Kidney (tissue), 14 donors: ENCODE results near the gene CAND2. TPM values are rescaled to one million over a fixed set of nuclear protein-coding genes. Genes with fewer than 3 reads are reported as not detected.

ENCODE experiments used
- DNase-seq, 5 donors: peaks; one replicate each; pipeline ENCODE4 v3.0.0-alpha.2; 2013 to 2020
- FAIRE-seq: peaks from 2 replicates; lab custom pipeline; 2012; peaks lifted over from hg19 to GRCh38; lab: Jason Lieb, UNC
- H3K27ac ChIP-seq, 2 donors: one replicate each; pipeline ENCODE4 v1.7.0; 2013; ENCODE audit warnings: low read depth in 2 of 2, low read length in 2 of 2, inconsistent platforms in 1 of 2
- H3K27me3 ChIP-seq: one replicate; pipeline ENCODE4 v1.7.1; 2013; ENCODE audit warnings: low read length, inconsistent platforms; ENCODE audit not compliant: control insufficient read depth, insufficient read depth
- H3K36me3 ChIP-seq, 3 donors: one replicate each; pipeline versions ENCODE4 v1.7.0 to v1.7.1; 2013; ENCODE audit warnings: low read length in 3 of 3, control low read depth in 1 of 3, inconsistent platforms in 1 of 3; ENCODE audit not compliant: insufficient read depth in 3 of 3, control insufficient read depth in 2 of 3
- H3K4me1 ChIP-seq, 3 donors: one replicate each; pipeline versions ENCODE4 v1.7.0 to v1.7.1; 2013; ENCODE audit warnings: low read length in 3 of 3, inconsistent platforms in 1 of 3, low read depth in 1 of 3; ENCODE audit not compliant: control insufficient read depth in 2 of 3, insufficient read depth in 2 of 3
- H3K4me3 ChIP-seq, 3 donors: one replicate each; pipeline versions ENCODE4 v1.7.0 to v1.8.1; 2013; ENCODE audit warnings: low read length in 3 of 3, control low read depth in 1 of 3, inconsistent platforms in 1 of 3
- H3K9ac ChIP-seq, 3 donors: one replicate each; pipeline versions ENCODE4 v1.7.0 to v1.7.1; 2013; ENCODE audit warnings: low read length in 3 of 3, control low read depth in 1 of 3, inconsistent platforms in 1 of 3
- H3K9me3 ChIP-seq, 3 donors: one replicate each; pipeline versions ENCODE4 v1.7.0 to v1.7.1; 2013; ENCODE audit warnings: low read length in 3 of 3, control low read depth in 1 of 3, inconsistent platforms in 1 of 3; ENCODE audit not compliant: control insufficient read depth in 2 of 3, insufficient read depth in 1 of 3
- CTCF ChIP-seq: IDR thresholded peaks from 3 replicates; pipeline ENCODE4 v1.5.1; 2012; ENCODE audit warnings: mild to moderate bottlenecking, moderate library complexity, borderline replicate concordance; ENCODE audit not compliant: insufficient read depth; ENCODE audit errors: extremely low read depth
- intact Hi-C: fragments of 100-400 bp; cut with DNase I; formaldehyde crosslinking; loops from one replicate; pipeline ENCODE4 v1.11.1; 2022
- polyA plus RNA-seq: library from polyadenylated mRNA; stranded (reverse); fragments of 350-450 nt; fragmentation: Illumina TruSeq; extraction: RNeasy Lipid Tissue Mini Kit (QIAGEN cat#74804); gene quantifications from one replicate; pipeline ENCODE4 v1.2.3, GENCODE V29; 2014; ENCODE audit warnings: low read depth, low replicate concordance; ENCODE audit not compliant: insufficient read depth
- total RNA-seq: library from RNA; stranded (reverse); fragmentation: NEBNext Ultra II Directional; extraction: Animal tissue kit (Norgen Biotek cat#: 25700); gene quantifications from one replicate; pipeline ENCODE4 v1.2.1, GENCODE V29; 2021
- donor health status: control.
- donor health status: control.
- donor health status: control.
- donor health status: control.
- donor health status: control.
- donor health status: DM: yes; HTN: yes; CAD: no.
- donor health status: Normal renal cell carcinoma (clear cell type).

Gene CAND2
- total and polyA plus RNA-seq, 2 donors from 2014 or later, result 3.9 to 7.1 TPM

GRCh38 chr3:12750658-12751071, 45.8 kb upstream of the CAND2 start:
- H3K4me3 ChIP-seq, result no peak overlapping the region
- no peaks in the 10 kb centered on the region for H3K9me3 ChIP-seq
- intact Hi-C loops, result no loop called here
- H3K4me1 ChIP-seq, result no peaks in the 10 kb centered on the region
- no peak overlapping the region for H3K9ac ChIP-seq
- H3K27me3 ChIP-seq, result no peaks in the 10 kb centered on the region
- H3K36me3 ChIP-seq, result no peaks in the 10 kb centered on the region
- no peak overlapping the region for H3K27ac ChIP-seq
- no peak for TF ChIP-seq CTCF
- FAIRE-seq (no peak), DNase-seq (no peak)

DNA sequence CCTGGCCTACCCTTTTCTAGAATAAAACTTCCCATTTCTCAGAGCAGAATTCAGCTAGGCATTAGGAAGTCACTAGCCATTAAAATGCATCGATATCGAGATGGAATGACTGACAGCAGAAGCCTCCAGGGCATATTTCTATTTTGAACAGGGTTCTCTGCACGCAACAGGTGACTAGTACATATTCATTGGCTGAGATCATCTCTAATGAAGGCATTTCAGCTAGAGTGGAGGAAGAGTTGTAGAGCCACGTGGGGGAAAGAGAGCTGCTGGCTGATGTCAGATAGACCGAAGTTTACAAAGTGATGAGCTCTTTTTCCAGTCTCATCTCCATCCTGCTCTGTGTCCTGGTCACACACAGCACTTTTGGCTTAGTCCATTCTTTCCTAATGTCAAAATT, 44.9 kb upstream of the CAND2 start:
- no peak overlapping the region for H3K27ac ChIP-seq
- H3K4me3 ChIP-seq, result no peak overlapping the region
- intact Hi-C loops, result no loop called here
- no peak for TF ChIP-seq CTCF
- FAIRE-seq (no peak), DNase-seq (no peak)
- no peaks in the 10 kb centered on the region for H3K36me3 ChIP-seq
- no peaks in the 10 kb centered on the region for H3K27me3 ChIP-seq
- no peak overlapping the region for H3K9ac ChIP-seq
- no peaks in the 10 kb centered on the region for H3K4me1 ChIP-seq
- no peaks in the 10 kb centered on the region for H3K9me3 ChIP-seq

- Histone ChIP-seq H3K9me3 (no peaks in the 10 kb centered on the region), H3K36me3 (no peaks in the 10 kb centered on the region), H3K27ac (no peak overlapping the region), H3K4me1 (no peaks in the 10 kb centered on the region), H3K27me3 (no peaks in the 10 kb centered on the region), H3K4me3 (no peak overlapping the region), H3K9ac (no peak overlapping the region)
- intact Hi-C loops, result no loop called here
- FAIRE-seq (no peak), DNase-seq (no peak)
- TF ChIP-seq CTCF, result no peak
Measured at GRCh38 chr3:12752102-12752501, 44.4 kb upstream of the CAND2 start.

DNA sequence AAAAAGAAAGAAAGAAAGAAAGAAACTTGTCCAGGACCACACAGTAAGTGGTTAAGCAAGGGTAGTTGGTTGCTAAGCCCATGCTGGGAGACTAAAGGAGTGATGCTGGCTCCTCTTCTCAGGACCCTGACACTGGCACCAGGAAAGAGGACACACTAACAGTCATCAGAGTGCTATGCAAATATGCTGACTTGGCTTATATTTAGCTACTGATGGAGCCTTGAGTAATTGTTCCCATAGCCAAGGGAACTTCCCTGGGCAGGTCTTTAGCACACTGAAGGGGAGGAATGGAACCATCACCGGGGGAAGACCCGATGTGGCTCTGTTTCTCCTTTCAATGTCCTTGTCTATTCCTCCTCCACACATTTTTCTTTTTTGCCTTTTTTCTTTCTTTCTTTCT, 43.7 kb upstream of the CAND2 start:
- FAIRE-seq, result no peak

More for the DNA sequence above, 43.7 kb upstream of the CAND2 start:
- no peak overlapping the region for H3K27ac ChIP-seq
- no peaks in the 10 kb centered on the region for H3K4me1 ChIP-seq
- no peak for DNase-seq
- intact Hi-C loops, result no loop called here
- no peaks in the 10 kb centered on the region for H3K9me3 ChIP-seq
- no peak overlapping the region for H3K9ac ChIP-seq
- H3K4me3 ChIP-seq, result no peak overlapping the region
- no peak for TF ChIP-seq CTCF
- H3K36me3 ChIP-seq, result no peaks in the 10 kb centered on the region
- H3K27me3 ChIP-seq, result no peaks in the 10 kb centered on the region
